Colonic mucosa (tissue), 4 donors: ENCODE results near the gene FAM131B. TPM values are rescaled to one million over a fixed set of nuclear protein-coding genes. Genes with fewer than 3 reads are reported as not detected.

Source experiments
- DNase-seq: peaks from one replicate; pipeline ENCODE4 v3.0.0-alpha.2; 2020
- H3K27ac ChIP-seq: fragments of 200-600 bp; one replicate; pipeline ENCODE4 v1.8.0; 2021
- H3K27me3 ChIP-seq: fragments of 200-600 bp; one replicate; pipeline ENCODE4 v1.8.0; 2021
- H3K36me3 ChIP-seq: fragments of 200-600 bp; one replicate; pipeline ENCODE4 v1.8.0; 2021
- H3K4me1 ChIP-seq: fragments of 200-600 bp; one replicate; pipeline ENCODE4 v1.8.0; 2021; ENCODE audit warnings: mild to moderate bottlenecking
- H3K4me3 ChIP-seq: fragments of 200-600 bp; one replicate; pipeline ENCODE4 v1.8.0; 2021
- H3K9ac ChIP-seq, 2 donors: one replicate each; pipeline ENCODE4 v1.7.0; 2013; ENCODE audit warnings: control low read depth in 2 of 2, low read depth in 2 of 2, low read length in 2 of 2
- H3K9me3 ChIP-seq: fragments of 200-600 bp; one replicate; pipeline ENCODE4 v1.8.0; 2021
- CTCF ChIP-seq: fragments of 200-600 bp; IDR thresholded peaks from one replicate; pipeline ENCODE4 v1.8.0; 2022; ENCODE audit warnings: antibody characterized with exemption, mild to moderate bottlenecking
- intact Hi-C: fragments of 100-400 bp; cut with DNase I; formaldehyde crosslinking; loops from one replicate; pipeline ENCODE4 v1.14.1; 2022
- total RNA-seq, 2 donors: library from RNA; stranded (reverse); fragmentation: NEBNext Ultra II Directional in 1 of 2; extraction: Animal tissue kit (Norgen Biotek cat#: 25700) in 1 of 2; gene quantifications; one replicate each; pipeline ENCODE4 v1.2.1, GENCODE V29; 2021
- donor health status: healthy.
- donor health status: DM: no; HTN: no; CAD: no.
- donor health status: DM: no; HTN: no; CAD: no.

FAM131B gene
- total RNA-seq, 2 donors from 2014 or later = 0.40 to 1.8 TPM

DNA sequence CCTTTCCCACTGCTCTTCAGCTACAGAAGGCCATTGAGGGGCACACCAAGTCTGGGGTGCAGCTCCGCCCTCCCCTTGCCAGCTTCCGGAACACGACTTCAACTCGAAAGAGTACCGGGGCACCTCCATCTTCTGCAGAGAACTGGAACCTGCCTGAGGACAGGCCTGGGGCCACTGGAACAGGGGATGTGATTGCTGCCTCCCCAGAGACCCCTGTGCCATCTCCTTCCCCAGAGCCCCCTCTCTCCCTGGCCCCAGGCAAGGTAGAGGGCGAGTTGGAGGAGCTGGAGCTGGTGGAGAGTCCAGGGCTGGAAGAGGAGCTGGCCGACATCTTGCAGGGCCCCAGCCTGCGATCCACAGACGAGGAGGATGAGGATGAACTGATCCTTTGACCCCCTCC lies 10.9 kb downstream of the FAM131B start:
- Histone ChIP-seq H3K9ac (no peak overlapping the region), H3K4me3 (no peak overlapping the region), H3K36me3 (no peaks in the 10 kb centered on the region), H3K9me3 (no peaks in the 10 kb centered on the region), H3K4me1 (no peaks in the 10 kb centered on the region), H3K27ac (no peak overlapping the region), H3K27me3 (no peaks in the 10 kb centered on the region)
- DNase-seq = no peak
- intact Hi-C loops = no loop called here
- TF ChIP-seq CTCF = no peak

DNA sequence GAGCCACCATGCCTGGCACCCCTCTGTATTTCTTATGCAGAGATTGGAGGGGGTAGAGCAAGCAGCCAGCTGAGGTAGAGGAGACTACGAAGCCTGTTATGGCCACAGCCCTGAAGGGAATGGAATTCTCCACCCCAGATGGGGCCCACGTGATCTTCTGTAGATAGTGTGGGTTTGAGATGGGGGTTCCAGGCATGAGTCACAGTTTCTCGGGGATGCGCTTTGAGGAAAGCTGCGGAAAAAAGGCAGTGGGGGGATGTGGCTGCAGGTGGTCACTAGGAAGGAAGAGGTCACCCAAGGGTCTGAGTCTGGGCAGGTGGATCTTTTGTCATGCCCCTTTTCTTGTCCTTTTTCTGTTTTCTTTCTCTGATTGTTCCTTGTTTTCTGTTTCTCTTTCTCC lies 11.5 kb downstream of the FAM131B start:
- no peaks in the 10 kb centered on the region for H3K27me3 ChIP-seq
- H3K36me3 ChIP-seq = no peaks in the 10 kb centered on the region
- DNase-seq = no peak
- H3K9me3 ChIP-seq = no peaks in the 10 kb centered on the region
- H3K27ac ChIP-seq = no peak overlapping the region
- TF ChIP-seq CTCF = no peak
- H3K9ac ChIP-seq = no peak overlapping the region
- no peak overlapping the region for H3K4me3 ChIP-seq
- intact Hi-C loops = no loop called here
- H3K4me1 ChIP-seq = no peaks in the 10 kb centered on the region

- Histone ChIP-seq H3K36me3 (no peaks in the 10 kb centered on the region), H3K4me1 (no peaks in the 10 kb centered on the region), H3K9me3 (no peaks in the 10 kb centered on the region), H3K9ac (no peak overlapping the region), H3K27ac (no peak overlapping the region), H3K27me3 (no peaks in the 10 kb centered on the region), H3K4me3 (no peak overlapping the region)
- intact Hi-C loops = no loop called here
- no peak for TF ChIP-seq CTCF
- no peak for DNase-seq
These were observed 14.6 kb downstream of the FAM131B start for GRCh38 chr7:143347950-143348349.

- H3K27me3 ChIP-seq = no peaks in the 10 kb centered on the region
- H3K27ac ChIP-seq = no peak overlapping the region
- DNase-seq = no peak
- intact Hi-C loops = no loop called here
- no peak for TF ChIP-seq CTCF
- no peak overlapping the region for H3K9ac ChIP-seq
- H3K9me3 ChIP-seq = no peaks in the 10 kb centered on the region
- H3K4me3 ChIP-seq = no peak overlapping the region
- H3K36me3 ChIP-seq = no peaks in the 10 kb centered on the region
- H3K4me1 ChIP-seq = no peaks in the 10 kb centered on the region
These were observed 16.5 kb downstream of the FAM131B start for GRCh38 chr7:143346018-143346417.

- intact Hi-C loops = no loop called here
- TF ChIP-seq CTCF = peak; percentile 65
- Histone ChIP-seq H3K36me3 (no peaks in the 10 kb centered on the region), H3K9me3 (no peaks in the 10 kb centered on the region), H3K9ac (no peak overlapping the region), H3K4me1 (no peaks in the 10 kb centered on the region), H3K27me3 (no peaks in the 10 kb centered on the region), H3K4me3 (peak overlapping the region; percentile 5), H3K27ac (no peak overlapping the region)
- peak; percentile 64 for DNase-seq
These were observed 17.0 kb downstream of the FAM131B start for GRCh38 chr7:143345428-143345900.

DNA sequence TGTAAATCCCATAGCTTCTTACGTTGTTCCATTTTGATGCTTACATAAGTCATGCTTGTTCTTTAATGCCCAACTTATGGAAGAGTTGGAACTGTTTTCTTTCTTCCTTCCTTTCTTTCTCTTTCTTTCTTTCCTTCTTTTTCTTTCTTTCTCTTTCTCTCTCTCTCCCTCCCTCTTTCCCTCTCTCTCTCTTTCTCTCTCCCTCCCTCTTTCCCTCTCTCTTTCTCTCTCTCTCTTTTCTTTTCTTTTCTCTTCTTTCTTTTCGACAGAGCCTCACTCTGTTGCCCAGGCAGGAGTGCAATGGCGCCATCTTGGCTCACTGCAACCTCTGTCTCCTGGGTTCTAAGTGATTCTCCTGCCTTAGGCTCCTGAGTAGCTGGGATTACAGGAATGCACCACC lies 18.9 kb downstream of the FAM131B start:
- Histone ChIP-seq H3K4me3 (no peak overlapping the region), H3K9ac (no peak overlapping the region), H3K36me3 (no peaks in the 10 kb centered on the region), H3K9me3 (no peaks in the 10 kb centered on the region), H3K4me1 (no peaks in the 10 kb centered on the region), H3K27ac (no peak overlapping the region), H3K27me3 (no peaks in the 10 kb centered on the region)
- no peak for DNase-seq
- intact Hi-C loops = no loop called here
- no peak for TF ChIP-seq CTCF
